Hematopoietic multipotent progenitor cell treated with erythropoietin and hydrocortisone succinate and interleukin-3 and kit ligand, for 17 days (in vitro differentiated cells): ENCODE data around the gene BCAS3.
"Not testable (repeated sequence)": the region's sequence is repeated elsewhere in the genome, so short reads cannot be mapped to it uniquely, and the experiment has no call there.

ENCODE experiments used
- DNase-seq: peaks from one replicate; pipeline ENCODE4 v3.0.0-alpha.2; 2015; ENCODE audit warnings: low spot score

BCAS3 gene

GRCh38 chr17:61129267-61130254 lies 451.9 kb downstream of the BCAS3 start:
- DNase-seq: no peak

- no peak for DNase-seq
Observed at GRCh38 chr17:61130330-61130729, 452.7 kb downstream of the BCAS3 start.

- DNase-seq: no peak
Observed at GRCh38 chr17:61131585-61131984, 453.9 kb downstream of the BCAS3 start.

GRCh38 chr17:61132524-61132923 lies 454.9 kb downstream of the BCAS3 start:
- DNase-seq: no peak

GRCh38 chr17:61133853-61134252 lies 456.2 kb downstream of the BCAS3 start:
- DNase-seq: no peak

- no peak for DNase-seq
Observed at GRCh38 chr17:61134551-61135235, 457.0 kb downstream of the BCAS3 start.

GRCh38 chr17:61135782-61136181 lies 458.1 kb downstream of the BCAS3 start:
- no peak for DNase-seq

- no peak for DNase-seq
Observed at GRCh38 chr17:61136296-61136695, 458.6 kb downstream of the BCAS3 start.

- DNase-seq: no peak
Observed at GRCh38 chr17:61139219-61139618, 461.6 kb downstream of the BCAS3 start.

- no peak for DNase-seq
Observed at GRCh38 chr17:61140081-61140786, 462.6 kb downstream of the BCAS3 start.

- no peak for DNase-seq
Observed at GRCh38 chr17:61143026-61143425, 465.4 kb downstream of the BCAS3 start.

GRCh38 chr17:61144137-61144536 lies 466.5 kb downstream of the BCAS3 start:
- DNase-seq: peak; percentile 11

- DNase-seq: peak; percentile 25
Observed at GRCh38 chr17:61144617-61145564, 467.2 kb downstream of the BCAS3 start.

GRCh38 chr17:61146833-61147232 lies 469.2 kb downstream of the BCAS3 start:
- DNase-seq: not testable (repeated sequence)

GRCh38 chr17:61149106-61149825 lies 471.6 kb downstream of the BCAS3 start:
- no peak for DNase-seq

- DNase-seq: no peak
Observed at GRCh38 chr17:61149862-61150362, 472.3 kb downstream of the BCAS3 start.

- no peak for DNase-seq
Observed at GRCh38 chr17:61150686-61151299, 473.1 kb downstream of the BCAS3 start.

- DNase-seq: no peak
Observed at GRCh38 chr17:61152898-61153297, 475.2 kb downstream of the BCAS3 start.

- no peak for DNase-seq
Observed at GRCh38 chr17:61155590-61156237, 478.1 kb downstream of the BCAS3 start.
